Measurements from ENCODE around the gene QRFP. TPM values are rescaled to one million over a fixed set of nuclear protein-coding genes. Genes with fewer than 3 reads are reported as not detected.

The QRFP gene
- polyA plus RNA-seq, 1 donor (not counting 4 experiments of a cell fraction or from before 2014, with no cell fraction given) = not detected

DNA sequence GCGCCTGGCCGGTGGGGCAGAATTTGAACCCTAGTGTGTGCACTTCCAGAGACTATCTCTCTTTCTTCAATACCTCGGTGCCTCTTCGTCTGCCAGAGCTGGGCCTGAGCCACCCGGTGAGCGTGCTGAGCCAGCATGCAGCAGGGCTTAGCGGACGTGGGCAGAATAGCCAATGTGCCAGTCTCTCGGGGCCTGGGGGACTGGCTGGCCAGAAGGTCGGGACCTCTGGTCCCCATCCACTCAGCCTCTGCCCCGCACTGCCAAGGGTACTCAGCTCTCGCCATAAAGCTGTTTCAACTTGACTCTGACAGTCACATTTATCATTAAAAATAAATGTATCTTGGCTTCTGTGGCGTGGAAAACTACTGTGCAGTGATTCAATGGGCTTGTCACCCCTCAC lies 46.6 kb upstream of the QRFP start:
- no peak overlapping the region for H2AFZ ChIP-seq (ENCODE audit: control insufficient read depth, low read length)
- no peaks in the 10 kb centered on the region for H3K9me1 ChIP-seq (ENCODE audit: control insufficient read depth, extremely low read depth, insufficient read depth, low read length)
- no peaks in the 10 kb centered on the region for H3K9me3 ChIP-seq (ENCODE audit: control insufficient read depth, low read depth, low read length)
- no peaks in the 10 kb centered on the region for H3K79me2 ChIP-seq (ENCODE audit: control insufficient read depth, insufficient read depth, low read length)
- H3K4me1 ChIP-seq (ENCODE audit: control insufficient read depth, extremely low read depth, insufficient read depth, low read length) = peaks cover 19% of the 10 kb centered on the region
- H3K4me2 ChIP-seq (ENCODE audit: control insufficient read depth, extremely low read depth, insufficient read depth, low read depth, low read length) = no peak overlapping the region
- dilution Hi-C loops (cut with MboI; ENCODE audit: extremely low pct_ligation_motif_present, low sequenced_read_pairs) = no loop called here
- H4K20me1 ChIP-seq (ENCODE audit: control insufficient read depth, extremely low read depth, insufficient read depth, low read length) = peaks cover 4% of the 10 kb centered on the region
- no peak overlapping the region for H3K4me3 ChIP-seq (ENCODE audit: control insufficient read depth in 2 of 3, extremely low read depth in 1 of 3, insufficient read depth in 2 of 3, low read depth in 1 of 3, low read length in 3 of 3)
- H3K27ac ChIP-seq (ENCODE audit: control insufficient read depth, insufficient read depth, low read length) = no peak overlapping the region
- H3K36me3 ChIP-seq (ENCODE audit: control insufficient read depth in 2 of 2, extremely low read depth in 1 of 2, insufficient read depth in 2 of 2, low read length in 2 of 2) = no peaks in the 10 kb centered on the region
- FAIRE-seq (no peak), DNase-seq (ENCODE audit: low read depth, low spot score) (no peak)
- peaks cover 46% of the 10 kb centered on the region for H3K27me3 ChIP-seq (ENCODE audit: control insufficient read depth, extremely low read depth, insufficient read depth, low read length)
- H3K9ac ChIP-seq (ENCODE audit: control insufficient read depth, extremely low read depth, insufficient read depth, low read length) = no peak overlapping the region
- TF ChIP-seq, protein P1, sequence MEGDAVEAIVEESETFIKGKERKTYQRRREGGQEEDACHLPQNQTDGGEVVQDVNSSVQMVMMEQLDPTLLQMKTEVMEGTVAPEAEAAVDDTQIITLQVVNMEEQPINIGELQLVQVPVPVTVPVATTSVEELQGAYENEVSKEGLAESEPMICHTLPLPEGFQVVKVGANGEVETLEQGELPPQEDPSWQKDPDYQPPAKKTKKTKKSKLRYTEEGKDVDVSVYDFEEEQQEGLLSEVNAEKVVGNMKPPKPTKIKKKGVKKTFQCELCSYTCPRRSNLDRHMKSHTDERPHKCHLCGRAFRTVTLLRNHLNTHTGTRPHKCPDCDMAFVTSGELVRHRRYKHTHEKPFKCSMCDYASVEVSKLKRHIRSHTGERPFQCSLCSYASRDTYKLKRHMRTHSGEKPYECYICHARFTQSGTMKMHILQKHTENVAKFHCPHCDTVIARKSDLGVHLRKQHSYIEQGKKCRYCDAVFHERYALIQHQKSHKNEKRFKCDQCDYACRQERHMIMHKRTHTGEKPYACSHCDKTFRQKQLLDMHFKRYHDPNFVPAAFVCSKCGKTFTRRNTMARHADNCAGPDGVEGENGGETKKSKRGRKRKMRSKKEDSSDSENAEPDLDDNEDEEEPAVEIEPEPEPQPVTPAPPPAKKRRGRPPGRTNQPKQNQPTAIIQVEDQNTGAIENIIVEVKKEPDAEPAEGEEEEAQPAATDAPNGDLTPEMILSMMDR (optimal IDR thresholded peaks at IDR 0.05 in 1 of 3, IDR thresholded peaks at IDR 0.05 in 1 of 3, conservative IDR thresholded peaks at IDR 0.05 in 1 of 3; ENCODE audit: extremely low read depth in 1 of 3, insufficient read depth in 2 of 3, low read length in 3 of 3) = no peak
- no peak for TF ChIP-seq EZH2 (IDR thresholded peaks at IDR 0.05; ENCODE audit: low read length)

DNA sequence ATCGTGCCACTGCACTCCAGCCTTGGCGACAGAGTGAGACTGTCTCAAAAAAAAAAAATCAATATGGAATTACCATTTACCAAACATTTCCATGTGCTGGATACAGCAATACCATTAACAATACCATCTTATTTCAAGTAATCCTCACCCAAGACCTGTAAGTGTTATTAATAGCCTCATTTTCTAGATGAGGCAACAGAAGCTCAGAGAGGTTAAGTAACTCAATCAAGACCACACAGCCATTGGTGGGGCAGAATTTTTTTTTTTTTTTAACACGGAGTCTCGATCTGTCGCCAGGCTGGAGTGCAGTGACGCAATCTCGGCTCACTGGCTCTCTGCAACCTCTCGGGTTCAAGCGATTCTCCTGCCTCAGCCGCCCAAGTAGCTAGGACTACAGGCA lies 46.1 kb upstream of the QRFP start:
- FAIRE-seq (no peak), DNase-seq (ENCODE audit: low read depth, low spot score) (no peak)
- Histone ChIP-seq H3K9ac (ENCODE audit: control insufficient read depth, extremely low read depth, insufficient read depth, low read length) (no peak overlapping the region), H3K27me3 (ENCODE audit: control insufficient read depth, extremely low read depth, insufficient read depth, low read length) (peaks cover 51% of the 10 kb centered on the region), H3K79me2 (ENCODE audit: control insufficient read depth, insufficient read depth, low read length) (no peaks in the 10 kb centered on the region), H3K9me1 (ENCODE audit: control insufficient read depth, extremely low read depth, insufficient read depth, low read length) (no peaks in the 10 kb centered on the region), H2AFZ (ENCODE audit: control insufficient read depth, low read length) (no peak overlapping the region), H3K4me1 (ENCODE audit: control insufficient read depth, extremely low read depth, insufficient read depth, low read length) (peaks cover 20% of the 10 kb centered on the region), H3K4me2 (ENCODE audit: control insufficient read depth, extremely low read depth, insufficient read depth, low read depth, low read length) (no peak overlapping the region), H3K27ac (ENCODE audit: control insufficient read depth, insufficient read depth, low read length) (no peak overlapping the region), H4K20me1 (ENCODE audit: control insufficient read depth, extremely low read depth, insufficient read depth, low read length) (peaks cover 4% of the 10 kb centered on the region), H3K4me3 (ENCODE audit: control insufficient read depth in 2 of 3, extremely low read depth in 1 of 3, insufficient read depth in 2 of 3, low read depth in 1 of 3, low read length in 3 of 3) (no peak overlapping the region), H3K9me3 (ENCODE audit: control insufficient read depth, low read depth, low read length) (no peaks in the 10 kb centered on the region), H3K36me3 (ENCODE audit: control insufficient read depth in 2 of 2, extremely low read depth in 1 of 2, insufficient read depth in 2 of 2, low read length in 2 of 2) (no peaks in the 10 kb centered on the region)
- dilution Hi-C loops (cut with MboI; ENCODE audit: extremely low pct_ligation_motif_present, low sequenced_read_pairs) = no loop called here
- TF ChIP-seq EZH2 (IDR thresholded peaks at IDR 0.05; ENCODE audit: low read length) = no peak
- TF ChIP-seq, protein P1 (optimal IDR thresholded peaks at IDR 0.05 in 1 of 3, IDR thresholded peaks at IDR 0.05 in 1 of 3, conservative IDR thresholded peaks at IDR 0.05 in 1 of 3; ENCODE audit: extremely low read depth in 1 of 3, insufficient read depth in 2 of 3, low read length in 3 of 3) = no peak
